OCI-LY7 (cell line): ENCODE results near the gene ZBED4. TPM values are rescaled to one million over a fixed set of nuclear protein-coding genes. Genes with fewer than 3 reads are reported as not detected.

Source experiments
- Bru-seq: library from RNA; stranded (reverse); fragments of 400-500 nt; gene quantifications from one replicate; lab custom pipeline; 2021; lab: Mats Ljungman, UMichigan
- BruChase-seq, 2 experiments: library from RNA; stranded (reverse); fragments of 400-500 nt; gene quantifications; one replicate each; lab custom pipeline; 2021; lab: Mats Ljungman, UMichigan
- BruUV-seq: library from RNA; stranded (reverse); fragments of 400-500 nt; replicated peaks from 2 replicates; lab custom pipeline; 2021; lab: Mats Ljungman, UMichigan
- CTCF ChIA-PET: fragments of 300-600 bp; sonication (Branson Sonifier 250); formaldehyde crosslinking; loops from one replicate; lab custom pipeline; 2022; ENCODE audit warnings: antibody characterized with exemption; ENCODE audit not compliant: unreplicated experiment; lab: Charles Lee
- POLR2A ChIA-PET: fragments of 300-600 bp; sonication (Branson Sonifier 250); formaldehyde crosslinking; loops from one replicate; lab custom pipeline; 2022; ENCODE audit warnings: antibody characterized with exemption; lab: Charles Lee
- DNase-seq: peaks from one replicate; pipeline ENCODE4 v3.0.0-alpha.2; 2015; ENCODE audit warnings: low spot score
- H2AFZ ChIP-seq: fragments of 200-600 bp; sonication (generic), shearing (Covaris generic); 2 replicates; pipeline ENCODE4 v1.6.1; 2014; ENCODE audit warnings: mild to moderate bottlenecking, antibody characterized with exemption, low read length, moderate library complexity
- H3K27ac ChIP-seq: fragments of 200-600 bp; sonication (generic); 2 replicates; pipeline ENCODE4 v1.5.1; 2014; ENCODE audit warnings: mixed run types, low read depth, mild to moderate bottlenecking, moderate library complexity, low read length, inconsistent platforms; ENCODE audit not compliant: poor library complexity, severe bottlenecking
- H3K36me3 ChIP-seq: fragments of 200-600 bp; sonication (generic); 2 replicates; pipeline ENCODE4 v1.6.1; 2014; ENCODE audit warnings: mild to moderate bottlenecking, antibody characterized with exemption, low read length, moderate library complexity, mixed read lengths; ENCODE audit not compliant: insufficient read depth
- H3K4me1 ChIP-seq: fragments of 200-600 bp; sonication (generic); 2 replicates; pipeline ENCODE4 v1.5.1; 2014; ENCODE audit warnings: mild to moderate bottlenecking, low read length; ENCODE audit not compliant: insufficient read depth, poor library complexity, severe bottlenecking
- H3K4me2 ChIP-seq: fragments of 200-600 bp; sonication (generic); 2 replicates; pipeline ENCODE4 v1.6.1; 2014; ENCODE audit warnings: mild to moderate bottlenecking, low read length
- H3K4me3 ChIP-seq: fragments of 200-600 bp; sonication (generic); 2 replicates; pipeline ENCODE4 v1.5.1; 2014; ENCODE audit warnings: mild to moderate bottlenecking, low read depth, low read length; ENCODE audit not compliant: poor library complexity, severe bottlenecking
- H3K79me2 ChIP-seq: fragments of 200-600 bp; sonication (generic); 2 replicates; pipeline ENCODE4 v1.6.1; 2016; ENCODE audit warnings: low read depth, mild to moderate bottlenecking, low read length, moderate library complexity, mixed read lengths; ENCODE audit not compliant: insufficient read depth
- H3K9me2 ChIP-seq: fragments of 200-600 bp; sonication (generic); 2 replicates; pipeline ENCODE4 v1.6.1; 2016; ENCODE audit warnings: mild to moderate bottlenecking, low read length, mixed read lengths; ENCODE audit not compliant: insufficient read depth
- H3K9me3 ChIP-seq: fragments of 200-600 bp; sonication (generic); 2 replicates; pipeline ENCODE4 v1.6.1; 2014; ENCODE audit warnings: mild to moderate bottlenecking, mixed run types, low read length, mixed read lengths
- H4K20me1 ChIP-seq: fragments of 200-600 bp; sonication (generic); 2 replicates; pipeline ENCODE4 v1.6.1; 2014; ENCODE audit warnings: mild to moderate bottlenecking, antibody characterized with exemption, low read length, moderate library complexity, mixed read lengths; ENCODE audit not compliant: insufficient read depth
- EZH2phosphoT487 ChIP-seq: fragments of 200-600 bp; sonication (generic); IDR thresholded peaks from 2 replicates; pipeline ENCODE4 v1.6.1; 2018; ENCODE audit warnings: low read depth, borderline replicate concordance, mild to moderate bottlenecking, mixed run types, antibody characterized with exemption, low read length, moderate library complexity, mixed read lengths
- intact Hi-C: fragments of 100-400 bp; cut with micrococcal nuclease; formaldehyde crosslinking; loops from one replicate; pipeline ENCODE4 v1.10.0; 2022; ENCODE audit not compliant: unreplicated experiment
- long read RNA-seq: library from polyadenylated mRNA; stranded (forward); transcript quantifications from one replicate; pipeline ENCODE4 v2.0.0, GENCODE V29; 2022
- total RNA-seq, 2 experiments: library from RNA; depleted of rRNA in 1 of 2; stranded (reverse); fragments of >200 nt in 1 of 2; shearing (Covaris generic) in 1 of 2; gene quantifications; 2 replicates each; pipeline ENCODE4 v1.2.3, GENCODE V29; 2014 to 2022
- TF ChIP-seq, protein P1 (sequence below): fragments of 200-600 bp; sonication (generic); conservative IDR thresholded peaks from 2 replicates; pipeline ENCODE4 v1.5.1; 2014; ENCODE audit warnings: mild to moderate bottlenecking, antibody characterized with exemption, low read length, moderate library complexity, mixed read lengths

ZBED4 gene
- total RNA-seq (2014; rRNA removed; shearing (Covaris generic)) = 27.8 and 30.4 TPM in 2 replicates
- total RNA-seq (2022) = 31.6 and 33.6 TPM in 2 replicates
- percentile 78 among the genes with signal in this experiment for Bru-seq, nascent RNA
- BruChase-seq, experiment 1, labeled RNA remaining after a 6-hour chase = percentile 91 among the genes with signal in this experiment
- BruChase-seq, experiment 2, labeled RNA remaining after a 2-hour chase = percentile 93 among the genes with signal in this experiment
- long read RNA-seq, full-length matches to known transcripts = 38 of 70 reads
- long read RNA-seq, partial matches to known transcripts = 28 of 70 reads
- long read RNA-seq, other reads (novel, unspliced or antisense) = 4 of 70 reads

DNA sequence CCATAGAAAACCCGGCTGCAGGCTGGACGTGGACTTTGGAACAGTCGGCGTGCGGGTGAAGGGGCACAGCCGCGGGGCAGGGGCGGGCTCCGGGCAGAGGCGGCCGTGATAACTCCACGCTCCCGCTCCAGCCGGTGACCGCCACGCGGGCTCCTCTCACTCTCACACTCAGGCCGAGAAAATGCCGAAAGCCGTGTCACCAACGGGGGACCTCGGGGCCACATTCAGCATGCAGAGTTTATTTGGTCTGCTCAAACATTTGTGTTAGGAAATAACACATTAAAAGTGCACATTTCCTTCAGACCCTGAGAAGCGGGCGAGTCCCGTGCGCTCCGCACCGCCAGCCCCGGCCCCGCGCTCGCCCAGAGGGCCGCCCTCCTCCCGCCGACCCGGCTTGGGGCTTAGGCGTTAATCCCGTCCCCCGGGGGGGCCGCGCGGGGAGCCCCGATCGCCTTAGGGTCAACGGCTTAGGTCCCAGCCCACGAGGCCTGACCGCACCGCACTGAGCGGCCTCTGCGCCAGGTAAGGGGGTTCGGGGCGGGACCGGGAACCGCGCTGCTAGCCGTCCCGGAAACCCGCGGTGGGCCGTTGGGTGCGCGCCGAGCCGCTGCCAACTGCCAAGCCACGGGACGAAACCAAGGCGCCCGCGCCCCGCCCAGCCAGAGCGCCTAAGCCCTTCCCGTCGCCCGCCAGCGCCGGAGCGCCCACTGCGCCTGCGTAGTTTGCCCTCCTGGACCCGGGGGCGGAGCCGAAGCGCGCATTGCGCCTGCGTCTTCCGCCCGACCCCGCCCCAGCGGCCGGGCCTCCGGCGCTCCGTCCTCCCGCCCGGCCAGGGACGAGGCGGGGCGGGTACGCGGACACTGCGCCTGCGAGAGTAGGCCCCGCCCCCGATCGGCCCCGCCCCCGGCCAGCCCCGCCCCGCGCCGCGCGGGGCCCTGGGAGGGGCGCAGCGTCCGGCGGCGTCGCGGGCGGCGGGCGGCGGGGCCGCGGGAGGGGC is at the start of gene ZBED4:
Gene ZBED4, plus strand, starts transcription at position 947 of the 997 bp plus-strand sequence. CDS start 29,819 bp downstream, outside the sequence.
- Histone ChIP-seq H3K4me3 (peak within 1 kb of the TSS; percentile 79), H4K20me1 (peaks cover 21% of the 10 kb centered on the region), H3K4me2 (peak within 1 kb of the TSS; percentile 84), H3K36me3 (peaks cover 10% of the 10 kb centered on the region; the same call in 1 of the 2 replicates), H3K4me1 (peaks cover 25% of the 10 kb centered on the region), H3K9me3 (no peaks in the 10 kb centered on the region), H3K79me2 (peaks cover 25% of the 10 kb centered on the region), H3K27ac (peak within 1 kb of the TSS; percentile 84), H3K9me2 (no peaks in the 10 kb centered on the region), H2AFZ (peak within 1 kb of the TSS; percentile 71)
- peak; percentile 99 for DNase-seq
- ChIA-PET CTCF (no interaction called here), POLR2A (no interaction called here)
- intact Hi-C loops = loop anchor here (2.0 kb wide), 2 partner anchors 26 to 66 kb away; partner anchors contain the start of genes ALG12, BRD1 and CRELD2
- TF ChIP-seq EZH2phosphoT487 = no peak
- TF ChIP-seq, protein P1, sequence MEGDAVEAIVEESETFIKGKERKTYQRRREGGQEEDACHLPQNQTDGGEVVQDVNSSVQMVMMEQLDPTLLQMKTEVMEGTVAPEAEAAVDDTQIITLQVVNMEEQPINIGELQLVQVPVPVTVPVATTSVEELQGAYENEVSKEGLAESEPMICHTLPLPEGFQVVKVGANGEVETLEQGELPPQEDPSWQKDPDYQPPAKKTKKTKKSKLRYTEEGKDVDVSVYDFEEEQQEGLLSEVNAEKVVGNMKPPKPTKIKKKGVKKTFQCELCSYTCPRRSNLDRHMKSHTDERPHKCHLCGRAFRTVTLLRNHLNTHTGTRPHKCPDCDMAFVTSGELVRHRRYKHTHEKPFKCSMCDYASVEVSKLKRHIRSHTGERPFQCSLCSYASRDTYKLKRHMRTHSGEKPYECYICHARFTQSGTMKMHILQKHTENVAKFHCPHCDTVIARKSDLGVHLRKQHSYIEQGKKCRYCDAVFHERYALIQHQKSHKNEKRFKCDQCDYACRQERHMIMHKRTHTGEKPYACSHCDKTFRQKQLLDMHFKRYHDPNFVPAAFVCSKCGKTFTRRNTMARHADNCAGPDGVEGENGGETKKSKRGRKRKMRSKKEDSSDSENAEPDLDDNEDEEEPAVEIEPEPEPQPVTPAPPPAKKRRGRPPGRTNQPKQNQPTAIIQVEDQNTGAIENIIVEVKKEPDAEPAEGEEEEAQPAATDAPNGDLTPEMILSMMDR = no peak
- BruUV-seq = TSS peak; percentile 96

DNA sequence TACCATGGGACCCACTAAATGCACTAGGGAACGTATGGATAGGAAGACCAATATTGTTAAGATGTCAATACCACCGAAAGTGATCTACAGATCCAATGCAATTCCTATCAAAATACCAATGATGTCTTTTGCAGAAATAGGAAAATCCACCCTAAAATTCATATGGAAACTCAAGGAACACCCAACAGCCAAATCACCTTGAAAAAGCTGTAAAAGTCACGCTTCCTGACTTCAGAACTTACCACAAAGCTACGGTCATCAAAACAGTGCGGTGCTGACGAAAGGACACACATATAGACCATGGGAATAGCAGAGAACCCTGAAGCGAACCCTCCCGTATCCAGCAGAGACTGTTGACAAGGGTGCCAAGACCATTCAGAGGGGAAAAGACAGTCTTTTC is 46.5 kb upstream of the ZBED4 start:
- Histone ChIP-seq H2AFZ (no peak overlapping the region), H3K36me3 (peaks cover 62% of the 10 kb centered on the region), H3K4me3 (no peak overlapping the region), H3K9me2 (no peaks in the 10 kb centered on the region), H3K9me3 (no peaks in the 10 kb centered on the region), H4K20me1 (peaks cover 18% of the 10 kb centered on the region), H3K4me1 (no peaks in the 10 kb centered on the region), H3K4me2 (no peak overlapping the region), H3K79me2 (peaks cover 62% of the 10 kb centered on the region), H3K27ac (no peak overlapping the region)
- ChIA-PET POLR2A (no interaction called here), CTCF (no interaction called here)
- BruUV-seq = TSS peak; percentile 42
- intact Hi-C loops = no loop called here
- TF ChIP-seq EZH2phosphoT487 = no peak
- TF ChIP-seq, protein P1 = no peak
- no peak for DNase-seq
